Astrocyte (in vitro differentiated cells and primary cell): Measurements from ENCODE around the gene FRMD4A. TPM values are rescaled to one million over a fixed set of nuclear protein-coding genes. Genes with fewer than 3 reads are reported as not detected.
"Not testable (repeated sequence)": the region's sequence is repeated elsewhere in the genome, so short reads cannot be mapped to it uniquely, and the experiment has no call there.

Experiments
- DNase-seq: peaks from one replicate; pipeline ENCODE4 v3.0.0-alpha.2; 2010; ENCODE audit warnings: low read depth
- FAIRE-seq: peaks from 2 replicates; lab custom pipeline; 2011; peaks lifted over from hg19 to GRCh38; lab: Jason Lieb, UNC
- H2AFZ ChIP-seq: 2 replicates; pipeline ENCODE4 v1.6.0; 2012; ENCODE audit warnings: low read depth, low read length, inconsistent platforms
- H3K27ac ChIP-seq: 2 replicates; pipeline ENCODE4 v1.5.1; 2011; ENCODE audit warnings: low read depth, low read length, inconsistent platforms
- H3K27me3 ChIP-seq: 2 replicates; pipeline ENCODE4 v1.6.0; 2011; ENCODE audit warnings: low read length, inconsistent platforms; ENCODE audit not compliant: insufficient read depth
- H3K36me3 ChIP-seq: 2 replicates; pipeline ENCODE4 v1.5.1; 2011; ENCODE audit warnings: low read length, inconsistent platforms; ENCODE audit not compliant: insufficient read depth
- H3K4me1 ChIP-seq: 2 replicates; pipeline ENCODE4 v1.5.1; 2011; ENCODE audit warnings: low read length, inconsistent platforms; ENCODE audit not compliant: insufficient read depth
- H3K4me2 ChIP-seq: 2 replicates; pipeline ENCODE4 v1.6.0; 2012; ENCODE audit warnings: low read length, inconsistent platforms
- H3K4me3 ChIP-seq: 2 replicates; pipeline ENCODE4 v1.5.1; 2011; ENCODE audit warnings: low read depth, mild to moderate bottlenecking, low read length, inconsistent platforms; ENCODE audit not compliant: insufficient read depth
- H3K79me2 ChIP-seq: 2 replicates; pipeline ENCODE4 v1.6.0; 2012; ENCODE audit warnings: mild to moderate bottlenecking, low read length, inconsistent platforms; ENCODE audit not compliant: insufficient read depth
- H3K9ac ChIP-seq: 2 replicates; pipeline ENCODE4 v1.6.0; 2012; ENCODE audit warnings: mild to moderate bottlenecking, low read length, inconsistent platforms
- H3K9me3 ChIP-seq: 2 replicates; pipeline ENCODE4 v1.5.1; 2012; ENCODE audit warnings: low read depth, mild to moderate bottlenecking, low read length, inconsistent platforms; ENCODE audit not compliant: insufficient read depth
- H4K20me1 ChIP-seq: 2 replicates; pipeline ENCODE4 v1.6.0; 2012; ENCODE audit warnings: low read length, inconsistent platforms; ENCODE audit not compliant: insufficient read depth
- H3K27ac Mint-ChIP-seq: one replicate; pipeline ENCODE4 v1.8.0; 2021; ENCODE audit warnings: mild to moderate bottlenecking, mixed read lengths; ENCODE audit not compliant: unreplicated experiment
- H3K27me3 Mint-ChIP-seq: one replicate; pipeline ENCODE4 v1.8.0; 2021; ENCODE audit warnings: low read depth, mixed read lengths; ENCODE audit not compliant: unreplicated experiment
- H3K36me3 Mint-ChIP-seq: one replicate; pipeline ENCODE4 v1.8.0; 2021; ENCODE audit warnings: low read depth, mixed read lengths; ENCODE audit not compliant: unreplicated experiment
- H3K4me1 Mint-ChIP-seq: one replicate; pipeline ENCODE4 v1.8.0; 2021; ENCODE audit warnings: low read depth, mixed read lengths; ENCODE audit not compliant: unreplicated experiment
- H3K4me3 Mint-ChIP-seq: one replicate; pipeline ENCODE4 v1.8.0; 2021; ENCODE audit warnings: mild to moderate bottlenecking, moderate library complexity, mixed read lengths; ENCODE audit not compliant: unreplicated experiment
- H3K9me3 Mint-ChIP-seq: one replicate; pipeline ENCODE4 v1.8.0; 2021; ENCODE audit warnings: mild to moderate bottlenecking, mixed read lengths; ENCODE audit not compliant: unreplicated experiment
- CTCF ChIP-seq: IDR thresholded peaks from 2 replicates; pipeline ENCODE4 v1.5.1; 2011; ENCODE audit warnings: low read depth, mild to moderate bottlenecking, inconsistent platforms, low read length, moderate library complexity; ENCODE audit not compliant: insufficient read depth
- EZH2 ChIP-seq: IDR thresholded peaks from 2 replicates; pipeline ENCODE4 v1.6.1; 2012; ENCODE audit warnings: mild to moderate bottlenecking, low read length, inconsistent platforms; ENCODE audit not compliant: insufficient read depth
- total RNA-seq: library from RNA; stranded (reverse); gene quantifications from 2 replicates; pipeline ENCODE4 v1.2.1, GENCODE V29; 2021

FRMD4A gene
- total RNA-seq, 1 donor from 2014 or later = 82.5 TPM

GRCh38 chr10:13829790-13830189 lies 500.9 kb downstream of the FRMD4A start:
- peaks cover 9% of the 10 kb centered on the region for H3K36me3 Mint-ChIP-seq
- peaks cover 10% of the 10 kb centered on the region for H3K4me1 Mint-ChIP-seq
- H4K20me1 ChIP-seq = peaks cover 35% of the 10 kb centered on the region
- H3K9ac ChIP-seq = no peak overlapping the region
- no peaks in the 10 kb centered on the region for H3K27me3 Mint-ChIP-seq
- H3K27ac Mint-ChIP-seq = no peak overlapping the region
- no peak overlapping the region for H3K27ac ChIP-seq
- no peaks in the 10 kb centered on the region for H3K9me3 ChIP-seq
- H3K4me1 ChIP-seq = peaks cover 7% of the 10 kb centered on the region
- H3K9me3 Mint-ChIP-seq = peaks cover 3% of the 10 kb centered on the region
- FAIRE-seq (no peak), DNase-seq (no peak)
- TF ChIP-seq CTCF = no peak
- no peak for TF ChIP-seq EZH2
- H3K27me3 ChIP-seq = no peaks in the 10 kb centered on the region
- no peak overlapping the region for H2AFZ ChIP-seq
- no peaks in the 10 kb centered on the region for H3K36me3 ChIP-seq
- H3K4me2 ChIP-seq = no peak overlapping the region
- H3K4me3 Mint-ChIP-seq = no peak overlapping the region
- H3K4me3 ChIP-seq = no peak overlapping the region
- peaks cover 84% of the 10 kb centered on the region for H3K79me2 ChIP-seq

- H3K9me3 ChIP-seq, H3K9me3 Mint-ChIP-seq, H3K27me3 Mint-ChIP-seq, FAIRE-seq, H3K4me3 Mint-ChIP-seq, DNase-seq, H3K27ac ChIP-seq, H3K9ac ChIP-seq, H3K4me3 ChIP-seq, H3K27ac Mint-ChIP-seq, H3K36me3 Mint-ChIP-seq, H3K4me2 ChIP-seq, H3K4me1 ChIP-seq, H3K4me1 Mint-ChIP-seq, H3K36me3 ChIP-seq, H3K27me3 ChIP-seq, H2AFZ ChIP-seq: not testable (repeated sequence)
- peaks cover 43% of the 10 kb centered on the region for H4K20me1 ChIP-seq
- H3K79me2 ChIP-seq = peaks cover 82% of the 10 kb centered on the region
These were observed 502.4 kb downstream of the FRMD4A start for GRCh38 chr10:13828284-13828683.

- Histone ChIP-seq H3K9ac (peak overlapping the region; percentile 13), H2AFZ (no peak overlapping the region), H3K4me1 (peaks cover 11% of the 10 kb centered on the region), H3K4me3 (no peak overlapping the region), H4K20me1 (peaks cover 53% of the 10 kb centered on the region), H3K4me2 (peak overlapping the region; percentile 49), H3K36me3 (no peaks in the 10 kb centered on the region), H3K79me2 (peaks cover 81% of the 10 kb centered on the region), H3K9me3 (no peaks in the 10 kb centered on the region), H3K27me3 (no peaks in the 10 kb centered on the region), H3K27ac (no peak overlapping the region)
- no peak overlapping the region for H3K27ac Mint-ChIP-seq
- H3K4me1 Mint-ChIP-seq = peaks cover 4% of the 10 kb centered on the region
- no peak overlapping the region for H3K4me3 Mint-ChIP-seq
- DNase-seq = peak; percentile 65
- TF ChIP-seq EZH2 = no peak
- TF ChIP-seq CTCF = no peak
- no peak for FAIRE-seq
- peaks cover 14% of the 10 kb centered on the region for H3K36me3 Mint-ChIP-seq
- H3K27me3 Mint-ChIP-seq = peaks cover 4% of the 10 kb centered on the region
- H3K9me3 Mint-ChIP-seq = peaks cover 3% of the 10 kb centered on the region
These were observed 503.5 kb downstream of the FRMD4A start for GRCh38 chr10:13827076-13827797.
